HG03095 (cell line): ENCODE results near the gene KCNH6.

Experiments
- ATAC-seq: cut with Tn5 transposase; IDR thresholded peaks from one replicate; pipeline ENCODE4 v1.9.1; 2021; ENCODE audit warnings: moderate library complexity; ENCODE audit not compliant: unreplicated experiment

Gene KCNH6

GRCh38 chr17:63487014-63487339 lies 36.2 kb upstream of the KCNH6 start:
- no peak for ATAC-seq

GRCh38 chr17:63488851-63489250 lies 34.3 kb upstream of the KCNH6 start:
- no peak for ATAC-seq

- ATAC-seq: no peak
Observed at GRCh38 chr17:63489291-63489690, 33.9 kb upstream of the KCNH6 start.

- ATAC-seq: no peak
Observed at GRCh38 chr17:63490329-63490728, 32.8 kb upstream of the KCNH6 start.

GRCh38 chr17:63490858-63491400 lies 32.2 kb upstream of the KCNH6 start:
- ATAC-seq: no peak

- ATAC-seq: no peak
Observed at GRCh38 chr17:63491413-63491812, 31.7 kb upstream of the KCNH6 start.

- no peak for ATAC-seq
Observed at GRCh38 chr17:63491977-63492618, 31.1 kb upstream of the KCNH6 start.

- ATAC-seq: no peak
Observed at GRCh38 chr17:63492940-63493339, 30.2 kb upstream of the KCNH6 start.

GRCh38 chr17:63493411-63493810 lies 29.7 kb upstream of the KCNH6 start:
- no peak for ATAC-seq

- ATAC-seq: no peak
Observed at GRCh38 chr17:63494300-63494928, 28.7 kb upstream of the KCNH6 start.

GRCh38 chr17:63495491-63495890 lies 27.7 kb upstream of the KCNH6 start:
- no peak for ATAC-seq

- ATAC-seq: no peak
Observed at GRCh38 chr17:63496177-63496576, 27.0 kb upstream of the KCNH6 start.

- no peak for ATAC-seq
Observed at GRCh38 chr17:63496663-63497400, 26.3 kb upstream of the KCNH6 start.

- no peak for ATAC-seq
Observed at GRCh38 chr17:63497708-63498483, 25.3 kb upstream of the KCNH6 start.

- no peak for ATAC-seq
Observed at GRCh38 chr17:63498626-63499195, 24.4 kb upstream of the KCNH6 start.

- ATAC-seq: no peak
Observed at GRCh38 chr17:63500543-63501390, 22.4 kb upstream of the KCNH6 start.

- ATAC-seq: no peak
Observed at GRCh38 chr17:63503341-63503705, 19.8 kb upstream of the KCNH6 start.

- ATAC-seq: no peak
Observed at GRCh38 chr17:63504261-63504660, 18.9 kb upstream of the KCNH6 start.

- ATAC-seq: no peak
Observed at GRCh38 chr17:63505341-63505740, 17.8 kb upstream of the KCNH6 start.

GRCh38 chr17:63506627-63507026 lies 16.5 kb upstream of the KCNH6 start:
- ATAC-seq: no peak
